Measurements from ENCODE around the gene TTC39B.

Gene TTC39B

DNA sequence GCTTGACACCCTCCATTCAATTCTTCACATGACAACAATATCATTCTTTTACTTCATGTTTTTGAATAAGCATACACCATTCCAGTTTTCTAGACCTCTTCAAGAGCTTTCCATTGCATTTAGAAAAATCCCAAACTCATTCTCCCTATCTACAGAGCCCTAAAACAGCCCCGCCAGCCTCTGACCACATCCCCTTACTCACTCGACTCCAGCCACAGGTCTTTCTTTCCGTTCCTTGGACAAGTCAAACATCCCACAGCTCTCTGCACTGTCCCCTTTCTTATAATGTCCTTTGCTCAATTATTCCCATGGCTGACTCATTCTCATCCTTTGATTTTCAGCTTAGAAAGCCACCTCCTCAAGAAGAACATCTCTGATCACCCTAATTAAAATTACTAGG is 38.2 kb downstream of the TTC39B start (continued):
- TF ChIP-seq ZNF10 (tag by site-specific recombination; IDR thresholded peaks at IDR 0.05) (no peak), ZNF776 (tag by site-specific recombination; IDR thresholded peaks at IDR 0.05; ENCODE audit: borderline replicate concordance) (no peak), ZSCAN16 (tag by site-specific recombination; IDR thresholded peaks at IDR 0.05) (no peak)

DNA sequence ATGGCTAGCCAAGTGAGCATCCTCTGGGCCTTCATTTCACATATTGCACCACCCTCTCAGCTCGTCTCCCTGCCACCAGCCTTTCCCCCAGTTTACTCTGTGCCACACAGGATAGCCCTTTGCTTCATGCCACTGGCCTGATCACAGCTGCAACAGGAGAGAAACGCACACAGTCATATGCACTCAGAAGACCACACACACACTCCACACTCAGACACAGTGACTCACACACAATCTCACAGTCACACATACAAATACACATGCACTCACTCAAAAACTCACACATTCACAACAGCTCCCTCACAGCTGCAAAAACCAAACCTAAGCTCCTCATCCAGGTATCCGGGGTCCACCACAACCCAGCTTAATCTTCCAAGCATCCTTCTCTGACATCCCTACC is 38.7 kb downstream of the TTC39B start:
- no peak overlapping the region for H3K27ac ChIP-seq (ENCODE audit: extremely low read depth, low read depth, low read length)
- ChIA-PET CTCF (interaction anchor here (0.9 kb wide), 1 partner anchor 10 kb away, joined by 4 read pairs; no protein-coding TSS in a partner anchor), POLR2A (no interaction called here)
- no peaks in the 10 kb centered on the region for H3K36me3 ChIP-seq (ENCODE audit: control insufficient read depth in 2 of 2, insufficient read depth in 1 of 2, low read length in 2 of 2)
- no peaks in the 10 kb centered on the region for H3K4me1 ChIP-seq (ENCODE audit: control insufficient read depth, insufficient read depth, low read length)
- TF ChIP-seq ZNF555 (tag by site-specific recombination; conservative IDR thresholded peaks at IDR 0.05): no peak
- TF ChIP-seq, protein P1, sequence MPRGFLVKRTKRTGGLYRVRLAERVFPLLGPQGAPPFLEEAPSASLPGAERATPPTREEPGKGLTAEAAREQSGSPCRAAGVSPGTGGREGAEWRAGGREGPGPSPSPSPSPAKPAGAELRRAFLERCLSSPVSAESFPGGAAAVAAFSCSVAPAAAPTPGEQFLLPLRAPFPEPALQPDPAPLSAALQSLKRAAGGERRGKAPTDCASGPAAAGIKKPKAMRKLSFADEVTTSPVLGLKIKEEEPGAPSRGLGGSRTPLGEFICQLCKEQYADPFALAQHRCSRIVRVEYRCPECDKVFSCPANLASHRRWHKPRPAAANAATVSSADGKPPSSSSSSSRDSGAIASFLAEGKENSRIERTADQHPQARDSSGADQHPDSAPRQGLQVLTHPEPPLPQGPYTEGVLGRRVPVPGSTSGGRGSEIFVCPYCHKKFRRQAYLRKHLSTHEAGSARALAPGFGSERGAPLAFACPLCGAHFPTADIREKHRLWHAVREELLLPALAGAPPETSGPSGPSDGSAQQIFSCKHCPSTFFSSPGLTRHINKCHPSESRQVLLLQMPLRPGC (tag by site-specific recombination; IDR thresholded peaks at IDR 0.05): no peak
- TF ChIP-seq ZNF585B (tag by site-specific recombination; IDR thresholded peaks at IDR 0.05): no peak
- TF ChIP-seq ZSCAN30 (tag by site-specific recombination; IDR thresholded peaks at IDR 0.05): no peak
- H3K4me3 ChIP-seq (ENCODE audit: low read depth, low read length): no peak overlapping the region
- no peaks in the 10 kb centered on the region for H3K9me3 ChIP-seq (ENCODE audit: control insufficient read depth, insufficient read depth, low read depth, low read length)

DNA sequence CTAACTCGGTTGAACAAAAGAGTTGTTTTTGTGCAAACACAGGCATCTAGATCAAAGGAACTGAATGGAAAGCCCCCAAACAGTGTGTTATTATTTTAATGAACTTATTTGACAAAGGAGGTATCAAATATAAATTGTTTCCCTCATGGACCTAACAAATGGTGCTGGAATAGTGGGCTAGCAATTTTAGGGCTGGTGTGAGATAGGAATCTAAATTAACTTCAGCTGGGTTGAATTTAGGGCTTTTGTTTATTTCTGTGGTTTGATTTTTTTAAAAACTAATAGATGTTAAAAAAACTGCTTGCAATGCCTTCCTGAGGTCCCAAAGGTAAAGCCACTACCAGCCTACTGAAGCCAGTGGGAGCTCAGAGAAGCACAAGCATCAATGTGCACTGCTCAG is 42.1 kb downstream of the TTC39B start:
- H3K27ac ChIP-seq (ENCODE audit: extremely low read depth, low read depth, low read length): no peak overlapping the region
- POLR2A ChIA-PET: no interaction called here

DNA sequence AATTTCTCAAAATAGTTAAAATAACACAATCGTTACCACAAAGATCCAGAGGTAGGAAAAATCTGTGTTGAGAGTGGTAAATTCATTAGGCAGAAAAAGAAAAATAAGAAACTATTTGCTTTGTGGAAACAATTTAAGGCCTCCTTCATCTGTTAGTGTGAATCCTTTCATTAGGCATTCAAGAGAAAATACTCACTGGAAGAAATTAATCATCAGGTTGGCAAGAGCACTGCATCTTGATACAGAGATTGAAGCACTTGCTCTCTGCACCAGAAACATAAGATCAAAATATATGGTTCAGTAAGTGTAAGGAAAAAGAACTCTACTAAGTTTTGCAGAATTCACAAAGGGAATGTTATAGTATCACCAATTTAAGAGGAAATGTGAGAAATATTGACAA is 44.4 kb downstream of the TTC39B start:
- H3K36me3 ChIP-seq (ENCODE audit: control insufficient read depth in 2 of 2, insufficient read depth in 1 of 2, low read length in 2 of 2): no peaks in the 10 kb centered on the region
- POLR2A ChIA-PET: no interaction called here
- H3K4me1 ChIP-seq (ENCODE audit: control insufficient read depth, insufficient read depth, low read length): no peaks in the 10 kb centered on the region
- CTCF ChIA-PET: no interaction called here
- H3K4me3 ChIP-seq (ENCODE audit: low read depth, low read length): no peak overlapping the region
- H3K9me3 ChIP-seq (ENCODE audit: control insufficient read depth, insufficient read depth, low read depth, low read length): no peaks in the 10 kb centered on the region
- H3K27ac ChIP-seq (ENCODE audit: extremely low read depth, low read depth, low read length): no peak overlapping the region
- TF ChIP-seq ZNF561 (tag by site-specific recombination; IDR thresholded peaks at IDR 0.05; ENCODE audit: borderline replicate concordance) (no peak), TCF7L2 (IDR thresholded peaks at IDR 0.05; ENCODE audit: borderline replicate concordance, low read depth, low read length) (no peak), ZNF132 (tag by site-specific recombination; IDR thresholded peaks at IDR 0.05; ENCODE audit: borderline replicate concordance) (no peak), ZNF48 (tag by site-specific recombination; IDR thresholded peaks at IDR 0.05) (no peak), ZNF146 (tag by site-specific recombination; IDR thresholded peaks at IDR 0.05) (no peak), ZNF510 (tag by site-specific recombination; IDR thresholded peaks at IDR 0.05; ENCODE audit: insufficient replicate concordance) (no peak), ZNF133 (tag by site-specific recombination; IDR thresholded peaks at IDR 0.05) (no peak), SCRT1 (tag by site-specific recombination; IDR thresholded peaks at IDR 0.05; ENCODE audit: borderline replicate concordance) (no peak)
- TF ChIP-seq, protein P2, sequence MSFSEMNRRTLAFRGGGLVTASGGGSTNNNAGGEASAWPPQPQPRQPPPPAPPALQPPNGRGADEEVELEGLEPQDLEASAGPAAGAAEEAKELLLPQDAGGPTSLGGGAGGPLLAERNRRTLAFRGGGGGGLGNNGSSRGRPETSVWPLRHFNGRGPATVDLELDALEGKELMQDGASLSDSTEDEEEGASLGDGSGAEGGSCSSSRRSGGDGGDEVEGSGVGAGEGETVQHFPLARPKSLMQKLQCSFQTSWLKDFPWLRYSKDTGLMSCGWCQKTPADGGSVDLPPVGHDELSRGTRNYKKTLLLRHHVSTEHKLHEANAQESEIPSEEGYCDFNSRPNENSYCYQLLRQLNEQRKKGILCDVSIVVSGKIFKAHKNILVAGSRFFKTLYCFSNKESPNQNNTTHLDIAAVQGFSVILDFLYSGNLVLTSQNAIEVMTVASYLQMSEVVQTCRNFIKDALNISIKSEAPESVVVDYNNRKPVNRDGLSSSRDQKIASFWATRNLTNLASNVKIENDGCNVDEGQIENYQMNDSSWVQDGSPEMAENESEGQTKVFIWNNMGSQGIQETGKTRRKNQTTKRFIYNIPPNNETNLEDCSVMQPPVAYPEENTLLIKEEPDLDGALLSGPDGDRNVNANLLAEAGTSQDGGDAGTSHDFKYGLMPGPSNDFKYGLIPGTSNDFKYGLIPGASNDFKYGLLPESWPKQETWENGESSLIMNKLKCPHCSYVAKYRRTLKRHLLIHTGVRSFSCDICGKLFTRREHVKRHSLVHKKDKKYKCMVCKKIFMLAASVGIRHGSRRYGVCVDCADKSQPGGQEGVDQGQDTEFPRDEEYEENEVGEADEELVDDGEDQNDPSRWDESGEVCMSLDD (tag by site-specific recombination; IDR thresholded peaks at IDR 0.05): no peak
- TF ChIP-seq, protein P3, sequence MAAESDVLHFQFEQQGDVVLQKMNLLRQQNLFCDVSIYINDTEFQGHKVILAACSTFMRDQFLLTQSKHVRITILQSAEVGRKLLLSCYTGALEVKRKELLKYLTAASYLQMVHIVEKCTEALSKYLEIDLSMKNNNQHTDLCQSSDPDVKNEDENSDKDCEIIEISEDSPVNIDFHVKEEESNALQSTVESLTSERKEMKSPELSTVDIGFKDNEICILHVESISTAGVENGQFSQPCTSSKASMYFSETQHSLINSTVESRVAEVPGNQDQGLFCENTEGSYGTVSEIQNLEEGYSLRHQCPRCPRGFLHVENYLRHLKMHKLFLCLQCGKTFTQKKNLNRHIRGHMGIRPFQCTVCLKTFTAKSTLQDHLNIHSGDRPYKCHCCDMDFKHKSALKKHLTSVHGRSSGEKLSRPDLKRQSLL (tag by site-specific recombination; IDR thresholded peaks at IDR 0.05): no peak
- TF ChIP-seq, protein P4, sequence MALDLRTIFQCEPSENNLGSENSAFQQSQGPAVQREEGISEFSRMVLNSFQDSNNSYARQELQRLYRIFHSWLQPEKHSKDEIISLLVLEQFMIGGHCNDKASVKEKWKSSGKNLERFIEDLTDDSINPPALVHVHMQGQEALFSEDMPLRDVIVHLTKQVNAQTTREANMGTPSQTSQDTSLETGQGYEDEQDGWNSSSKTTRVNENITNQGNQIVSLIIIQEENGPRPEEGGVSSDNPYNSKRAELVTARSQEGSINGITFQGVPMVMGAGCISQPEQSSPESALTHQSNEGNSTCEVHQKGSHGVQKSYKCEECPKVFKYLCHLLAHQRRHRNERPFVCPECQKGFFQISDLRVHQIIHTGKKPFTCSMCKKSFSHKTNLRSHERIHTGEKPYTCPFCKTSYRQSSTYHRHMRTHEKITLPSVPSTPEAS (tag by site-specific recombination; IDR thresholded peaks at IDR 0.05): no peak
- TF ChIP-seq, protein P5, sequence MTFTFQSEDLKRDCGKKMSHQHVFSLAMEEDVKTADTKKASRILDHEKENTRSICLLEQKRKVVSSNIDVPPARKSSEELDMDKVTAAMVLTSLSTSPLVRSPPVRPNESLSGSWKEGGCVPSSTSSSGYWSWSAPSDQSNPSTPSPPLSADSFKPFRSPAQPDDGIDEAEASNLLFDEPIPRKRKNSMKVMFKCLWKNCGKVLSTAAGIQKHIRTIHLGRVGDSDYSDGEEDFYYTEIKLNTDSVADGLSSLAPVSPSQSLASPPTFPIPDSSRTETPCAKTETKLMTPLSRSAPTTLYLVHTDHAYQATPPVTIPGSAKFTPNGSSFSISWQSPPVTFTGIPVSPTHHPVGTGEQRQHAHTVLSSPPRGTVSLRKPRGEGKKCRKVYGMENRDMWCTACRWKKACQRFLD (tag by site-specific recombination; IDR thresholded peaks at IDR 0.05): no peak

More for the DNA sequence above, 42.1 kb downstream of the TTC39B start:
- H3K36me3 ChIP-seq (ENCODE audit: control insufficient read depth in 2 of 2, insufficient read depth in 1 of 2, low read length in 2 of 2): no peaks in the 10 kb centered on the region
- H3K9me3 ChIP-seq (ENCODE audit: control insufficient read depth, insufficient read depth, low read depth, low read length): no peaks in the 10 kb centered on the region
- CTCF ChIA-PET: no interaction called here
- no peaks in the 10 kb centered on the region for H3K4me1 ChIP-seq (ENCODE audit: control insufficient read depth, insufficient read depth, low read length)
- TF ChIP-seq ZFP41 (tag by site-specific recombination; IDR thresholded peaks at IDR 0.05; ENCODE audit: borderline replicate concordance): no peak
- no peak overlapping the region for H3K4me3 ChIP-seq (ENCODE audit: low read depth, low read length)
